Measurements from ENCODE around the gene LUC7L.
"Not testable (repeated sequence)": the region's sequence is repeated elsewhere in the genome, so short reads cannot be mapped to it uniquely, and the experiment has no call there.

Gene LUC7L

GRCh38 chr16:153129-153521 is 76.1 kb downstream of the LUC7L start:
- DNase-seq (ENCODE audit: low read depth, low spot score); H3K27ac ChIP-seq: not testable (repeated sequence)

DNA sequence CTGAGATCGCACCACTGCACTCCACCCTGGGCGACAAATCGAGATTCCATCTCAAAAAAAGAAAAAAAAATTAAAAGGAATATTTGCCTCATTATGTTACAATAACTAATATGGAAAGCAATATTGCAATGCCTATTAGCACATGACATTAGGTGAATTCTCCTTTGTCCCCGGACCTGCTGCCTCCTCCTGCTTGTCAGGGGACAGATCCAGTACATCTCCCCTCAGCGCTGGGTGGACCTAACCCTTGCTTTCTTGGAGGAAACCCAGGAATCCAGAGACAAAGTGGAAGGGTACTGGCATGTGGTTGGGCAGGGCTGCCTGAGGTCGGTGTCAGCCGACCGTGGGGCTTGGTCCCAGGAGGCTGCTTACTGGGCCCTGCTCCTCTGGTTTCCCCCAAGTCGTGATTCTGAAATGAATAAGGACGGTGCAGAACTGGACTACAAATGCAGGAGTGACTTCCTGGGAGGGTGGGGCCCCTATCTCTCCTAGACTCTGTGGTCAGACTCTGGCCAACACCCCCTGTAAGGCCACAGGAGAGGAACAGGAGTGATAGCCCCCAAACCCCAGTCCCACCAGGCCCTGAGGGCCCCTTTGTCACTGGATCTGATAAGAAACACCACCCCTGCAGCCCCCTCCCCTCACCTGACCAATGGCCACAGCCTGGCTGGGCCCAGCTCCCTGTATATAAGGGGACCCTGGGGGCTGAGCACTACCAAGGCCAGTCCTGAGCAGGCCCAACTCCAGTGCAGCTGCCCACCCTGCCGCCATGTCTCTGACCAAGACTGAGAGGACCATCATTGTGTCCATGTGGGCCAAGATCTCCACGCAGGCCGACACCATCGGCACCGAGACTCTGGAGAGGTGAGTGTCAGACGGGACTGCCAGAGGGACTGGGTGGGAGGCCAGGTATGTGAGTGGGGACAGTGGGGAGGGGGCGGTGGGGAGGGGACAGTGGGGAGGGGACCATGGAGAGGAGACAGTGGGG is 76.8 kb downstream of the LUC7L start, which contains the start of gene HBZ:
Gene HBZ, plus strand, starts transcription at position 504 of the 988 bp plus-strand sequence. Its CDS starts 266 bp downstream, at position 770.
- no peak within 1 kb of the TSS for H3K27ac ChIP-seq
- DNase-seq (ENCODE audit: low read depth, low spot score), result no peak

DNA sequence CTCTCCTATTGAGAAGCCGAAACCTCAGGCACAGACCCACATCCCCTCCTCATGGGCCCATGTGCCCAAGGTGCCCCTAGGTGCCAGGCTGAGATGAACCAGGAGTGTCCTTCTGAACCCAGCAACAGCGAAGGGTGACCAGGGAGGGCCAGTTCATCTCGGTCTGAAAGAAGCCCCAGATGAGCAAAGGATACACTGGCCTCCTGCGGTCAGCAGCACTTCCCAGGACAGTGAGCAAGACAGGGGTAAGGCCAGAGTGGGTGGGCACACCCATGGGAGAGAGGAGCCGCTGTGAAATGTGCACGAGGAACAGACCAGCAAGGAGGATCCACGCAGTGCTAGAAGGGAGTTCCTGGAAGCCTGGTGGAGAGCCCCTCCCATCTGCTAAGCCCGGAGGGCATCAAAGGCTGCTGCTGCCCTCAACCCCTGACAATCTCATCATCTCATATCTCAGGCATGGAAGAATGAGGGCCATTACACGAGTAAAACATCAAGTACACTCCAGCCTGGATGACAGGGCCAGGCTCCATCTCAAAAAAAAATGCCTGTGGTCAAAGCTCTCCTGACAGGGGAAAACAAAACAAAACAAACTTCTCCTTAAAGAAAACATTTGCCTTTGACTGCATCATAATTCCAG is 80.1 kb downstream of the LUC7L start:
- DNase-seq (ENCODE audit: low read depth, low spot score), result no peak
- no peak overlapping the region for H3K27ac ChIP-seq

DNA sequence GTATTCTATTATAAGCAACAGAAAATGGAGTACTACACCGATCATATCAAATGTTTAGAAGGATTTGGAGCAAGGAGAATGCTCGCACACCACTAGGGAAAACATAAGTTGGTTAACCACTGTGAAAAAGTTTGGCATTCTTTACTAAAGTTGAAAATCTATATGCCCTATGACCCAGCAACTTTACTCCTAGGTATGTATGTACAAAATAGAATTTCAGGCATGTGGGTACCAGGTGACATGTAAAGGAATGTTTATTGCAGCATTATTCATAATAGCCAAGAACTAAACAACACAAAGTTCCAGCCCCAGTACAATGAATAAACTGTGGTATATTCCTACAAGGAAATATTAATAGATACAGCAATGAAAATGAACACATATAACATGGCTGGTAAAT is 82.6 kb downstream of the LUC7L start:
- DNase-seq (ENCODE audit: low read depth, low spot score), result no peak
- no peak overlapping the region for H3K27ac ChIP-seq

DNA sequence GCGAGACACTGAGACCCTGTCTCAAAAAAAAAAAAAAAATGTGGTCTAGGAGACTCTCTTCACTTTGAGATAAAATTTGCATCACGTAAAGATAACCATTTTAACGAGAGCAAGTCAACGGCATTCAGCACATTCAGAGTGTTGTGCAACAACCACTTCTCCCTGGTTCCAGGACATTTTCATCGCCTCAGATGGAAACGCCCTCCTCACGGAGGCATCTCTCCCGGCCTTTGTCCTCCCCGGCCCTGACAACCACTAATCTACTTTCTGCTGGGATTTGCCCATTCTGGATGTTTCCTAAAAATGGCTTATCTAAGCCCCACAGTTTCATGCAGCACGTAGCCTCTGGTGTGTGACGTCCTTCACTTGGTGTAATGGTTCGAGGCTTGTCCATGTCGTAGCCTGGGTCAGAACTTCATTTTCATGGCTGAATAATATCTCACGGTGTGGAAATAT is 84.4 kb downstream of the LUC7L start:
- no peak for DNase-seq (ENCODE audit: low read depth, low spot score)
- no peak overlapping the region for H3K27ac ChIP-seq

GRCh38 chr16:143456-143855 is 85.8 kb downstream of the LUC7L start:
- no peak overlapping the region for H3K27ac ChIP-seq
- no peak for DNase-seq (ENCODE audit: low read depth, low spot score)

GRCh38 chr16:143047-143446 is 86.2 kb downstream of the LUC7L start:
- no peak for DNase-seq (ENCODE audit: low read depth, low spot score)
- H3K27ac ChIP-seq, result no peak overlapping the region

DNA sequence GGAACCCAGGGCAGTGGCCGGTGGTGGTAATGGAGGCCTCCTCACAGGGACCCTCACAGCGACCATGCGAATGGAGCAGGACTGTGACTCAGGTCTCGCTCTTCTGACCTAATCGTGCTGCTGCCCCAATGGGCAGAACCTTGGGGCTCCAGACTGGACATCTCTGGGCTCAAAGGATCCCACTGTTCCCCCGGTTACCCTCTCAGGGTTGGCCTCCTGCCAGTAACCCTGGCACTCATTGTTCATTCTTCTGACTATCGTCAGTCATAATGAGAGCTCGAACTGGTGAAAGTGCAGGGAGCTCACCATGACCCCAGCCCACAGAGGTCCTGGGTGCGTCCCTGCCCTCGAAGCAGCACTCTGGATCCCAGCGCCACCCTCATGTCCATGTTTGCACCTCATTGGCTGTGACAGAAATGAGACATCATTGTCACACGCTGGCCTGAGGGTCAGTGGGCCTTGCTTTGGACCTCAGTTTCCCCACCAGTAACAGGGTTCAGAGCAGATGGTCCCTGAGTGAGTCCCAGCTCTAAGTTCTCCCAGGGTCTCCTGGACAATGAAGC is 86.8 kb downstream of the LUC7L start:
- no peak for DNase-seq (ENCODE audit: low read depth, low spot score)
- no peak overlapping the region for H3K27ac ChIP-seq

DNA sequence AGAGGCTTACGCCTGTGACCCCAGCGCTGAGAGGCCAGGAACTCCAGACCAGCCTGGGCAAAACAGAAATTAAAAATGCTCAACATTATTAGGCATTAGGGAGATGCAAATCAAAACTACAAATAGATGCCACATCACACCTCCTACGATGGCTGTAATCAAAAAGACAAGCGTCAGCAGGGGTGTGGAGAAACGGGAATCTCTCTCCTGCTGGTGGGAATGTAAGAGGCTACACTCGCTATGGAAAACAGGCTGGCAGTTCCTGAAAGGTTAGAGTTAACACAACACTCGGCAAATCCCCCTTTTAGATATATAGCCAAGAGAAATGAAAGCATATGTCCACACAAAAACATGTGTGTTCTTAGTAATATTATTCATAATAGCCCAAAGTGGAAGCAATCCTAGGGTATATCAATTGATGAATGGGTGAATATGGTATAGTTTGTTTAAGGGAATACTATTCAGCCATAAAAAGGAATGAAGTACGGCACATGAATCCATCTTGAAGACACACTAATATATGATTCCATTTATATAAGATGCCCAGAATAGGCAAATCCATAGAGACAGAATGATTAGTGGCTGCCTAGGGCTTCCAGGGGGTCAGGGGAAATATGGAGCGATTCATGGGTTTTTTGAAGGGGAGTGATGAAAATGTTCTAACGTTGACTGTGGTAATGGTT is 88.9 kb downstream of the LUC7L start:
- no peak overlapping the region for H3K27ac ChIP-seq
- no peak for DNase-seq (ENCODE audit: low read depth, low spot score)

Data from epithelial cell of prostate (primary cell).